Panc1 (cell line): ENCODE data around the gene MAST4. TPM values are rescaled to one million over a fixed set of nuclear protein-coding genes. Genes with fewer than 3 reads are reported as not detected.
A peak's percentile ranks its signal among the peaks of the same experiment; 100 is the strongest.

ENCODE experiments used
- ATAC-seq: fragments of 200-7000 bp; cut with Tn5 transposase; 2 replicates; pipeline ENCODE4 v1.9.1; 2020; ENCODE audit warnings: mild to moderate bottlenecking, moderate library complexity
- BruUV-seq: library from RNA; stranded (reverse); fragments of 400-500 nt; replicated peaks from 2 replicates; lab custom pipeline; 2021; lab: Mats Ljungman, UMichigan
- CTCF ChIA-PET: fragments of 300-600 bp; sonication (Branson Sonifier 250); formaldehyde crosslinking; loops from one replicate; lab custom pipeline; 2022; ENCODE audit warnings: antibody characterized with exemption; lab: Charles Lee
- POLR2A ChIA-PET: fragments of 300-600 bp; sonication (Branson Sonifier 250); formaldehyde crosslinking; loops from one replicate; lab custom pipeline; 2022; ENCODE audit warnings: antibody characterized with exemption; lab: Charles Lee
- DNase-seq: peaks from one replicate; pipeline ENCODE4 v3.0.0-alpha.2; 2010; ENCODE audit warnings: low read depth, low spot score
- H3K27ac ChIP-seq: 2 replicates; pipeline ENCODE4 v1.5.1; 2011; ENCODE audit warnings: mild to moderate bottlenecking, low read length, inconsistent platforms
- H3K27me3 ChIP-seq: fragments of 200-500 bp; sonication (Bioruptor generic); 2 replicates; pipeline ENCODE4 v1.6.0; 2014; ENCODE audit warnings: low read length, inconsistent platforms; ENCODE audit not compliant: control insufficient read depth, insufficient read depth
- H3K36me3 ChIP-seq: fragments of 200-500 bp; sonication (Bioruptor generic); 2 replicates; pipeline ENCODE4 v1.5.1; 2014; ENCODE audit warnings: inconsistent platforms, mild to moderate bottlenecking, low read length, moderate library complexity; ENCODE audit not compliant: control insufficient read depth, insufficient read depth
- H3K4me1 ChIP-seq: 2 replicates; pipeline ENCODE4 v1.5.1; 2011; ENCODE audit warnings: inconsistent platforms, mild to moderate bottlenecking, low read length, moderate library complexity; ENCODE audit not compliant: control insufficient read depth, insufficient read depth
- H3K4me3 ChIP-seq, 2 experiments: 2 replicates each; pipeline ENCODE4 v1.5.1; 2011 to 2012; ENCODE audit warnings: low read depth in 2 of 2, low read length in 2 of 2, mild to moderate bottlenecking in 2 of 2, inconsistent platforms in 1 of 2, moderate library complexity in 1 of 2
- H3K9me3 ChIP-seq: fragments of 200-500 bp; sonication (Bioruptor generic); 2 replicates; pipeline ENCODE4 v1.5.1; 2014; ENCODE audit warnings: low read depth, mild to moderate bottlenecking, inconsistent platforms, low read length, moderate library complexity; ENCODE audit not compliant: control insufficient read depth, insufficient read depth
- CTCF ChIP-seq: fragments of 450-650 bp; IDR thresholded peaks from 2 replicates; pipeline ENCODE4 v1.5.1; 2017; ENCODE audit warnings: mild to moderate bottlenecking
- POLR2AphosphoS5 ChIP-seq: IDR thresholded peaks from 2 replicates; pipeline ENCODE4 v1.6.1; 2012; ENCODE audit warnings: mild to moderate bottlenecking, low read depth, low read length, moderate library complexity
- REST ChIP-seq, 2 experiments: IDR thresholded peaks; 2 replicates each; pipeline ENCODE4 v1.6.1; 2011 to 2012; ENCODE audit warnings: low read depth in 2 of 2, control low read depth in 1 of 2, low read length in 1 of 2, mild to moderate bottlenecking in 1 of 2, moderate library complexity in 1 of 2; ENCODE audit not compliant: insufficient read depth in 1 of 2
- SIN3A ChIP-seq: IDR thresholded peaks from 2 replicates; pipeline ENCODE4 v1.6.1; 2012; ENCODE audit warnings: low read depth, mild to moderate bottlenecking, low read length, moderate library complexity, borderline replicate concordance; ENCODE audit not compliant: insufficient read depth
- TCF7L2 ChIP-seq: IDR thresholded peaks from 2 replicates; pipeline ENCODE4 v1.6.1; 2011; ENCODE audit warnings: mild to moderate bottlenecking, low read depth, low read length, inconsistent platforms
- in situ Hi-C: cut with HindIII; loops from 2 replicates; pipeline ENCODE4 v1.10.0; 2016; ENCODE audit warnings: low sequenced_read_pairs, low pct_unique_long_range_greater_than_20kb
- intact Hi-C: fragments of 100-400 bp; cut with micrococcal nuclease; formaldehyde crosslinking; loops from one replicate; pipeline ENCODE4 v1.10.0; 2022; ENCODE audit not compliant: unreplicated experiment
- total RNA-seq: library from RNA; stranded (reverse); gene quantifications from one replicate; pipeline ENCODE4 v1.2.1, GENCODE V29; 2021; ENCODE audit not compliant: unreplicated experiment

Gene MAST4
- total RNA-seq, 1 experiment from 2014 or later = 1.8 TPM

GRCh38 chr5:66958201-66958979, 362.2 kb downstream of the MAST4 start:
- H3K36me3 ChIP-seq = no peaks in the 10 kb centered on the region
- intact Hi-C loops = no loop called here
- ATAC-seq (no peak), DNase-seq (no peak)
- TF ChIP-seq TCF7L2 = no peak
- TF ChIP-seq POLR2AphosphoS5 = no peak
- no peak for TF ChIP-seq SIN3A
- TF ChIP-seq REST (IDR thresholded peaks at IDR 0.05; ENCODE audit: insufficient read depth in 1 of 2, low read depth in 2 of 2, low read length in 1 of 2) = no peak
- ChIA-PET CTCF (no interaction called here), POLR2A (no interaction called here)
- no TSS peak for BruUV-seq
- no peaks in the 10 kb centered on the region for H3K9me3 ChIP-seq
- H3K27me3 ChIP-seq = no peaks in the 10 kb centered on the region
- H3K4me1 ChIP-seq = peaks cover 5% of the 10 kb centered on the region; the same call in 1 of the 2 replicates
- H3K27ac ChIP-seq = no peak overlapping the region
- peak overlapping the region in 1 of 2 experiments; percentile 38; a peak in 2 of 4 replicates for H3K4me3 ChIP-seq
- in situ Hi-C loops = no loop called here

GRCh38 chr5:66958980-66959641, 362.9 kb downstream of the MAST4 start:
- no peak for DNase-seq
- no peak for TF ChIP-seq TCF7L2
- TF ChIP-seq REST (IDR thresholded peaks at IDR 0.05; ENCODE audit: insufficient read depth in 1 of 2, low read depth in 2 of 2, low read length in 1 of 2) = no peak
- TF ChIP-seq CTCF = no peak
- no peak for TF ChIP-seq SIN3A
- no peak for TF ChIP-seq POLR2AphosphoS5
- Histone ChIP-seq H3K36me3 (no peaks in the 10 kb centered on the region), H3K4me1 (peaks cover 5% of the 10 kb centered on the region; the same call in 1 of the 2 replicates), H3K27ac (no peak overlapping the region), H3K27me3 (no peaks in the 10 kb centered on the region), H3K9me3 (no peaks in the 10 kb centered on the region), H3K4me3 (peak overlapping the region in 1 of 2 experiments; percentile 38; a peak in 2 of 4 replicates)
- in situ Hi-C loops (no loop called here), intact Hi-C loops (no loop called here)
- POLR2A ChIA-PET = interaction anchor here (0.6 kb wide), 1 partner anchor 1256 kb away, joined by 5 read pairs; no protein-coding TSS in a partner anchor
- BruUV-seq = no TSS peak
- CTCF ChIA-PET = no interaction called here
- peak; percentile 75 for ATAC-seq
